GM12873 (cell line): ENCODE measurements around the gene SLC39A3.

Source experiments
- TF ChIP-seq, protein P1 (sequence below): IDR thresholded peaks from 2 replicates; pipeline ENCODE4 v1.5.1; 2012; ENCODE audit warnings: low read depth, mild to moderate bottlenecking, moderate library complexity, low read length, control low read depth; ENCODE audit not compliant: insufficient read depth; ENCODE audit errors: missing control alignments

Gene SLC39A3

DNA sequence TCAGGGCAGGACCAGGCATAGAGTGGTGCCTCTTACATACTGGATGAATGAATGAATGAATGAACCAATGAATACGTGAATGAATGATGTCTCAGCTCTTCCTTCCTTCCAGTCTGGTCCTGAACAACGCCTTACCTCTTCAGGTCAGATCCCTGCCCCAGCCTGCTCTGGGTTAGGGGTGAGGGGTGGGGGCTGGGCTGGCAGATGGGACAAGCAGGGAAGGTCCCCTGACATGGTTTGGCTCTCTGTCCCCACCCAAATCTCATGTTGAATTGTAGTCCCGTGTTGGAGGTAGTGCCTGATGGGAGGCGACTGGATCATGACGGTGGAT, 28.0 kb downstream of the SLC39A3 start:
- TF ChIP-seq, protein P1, sequence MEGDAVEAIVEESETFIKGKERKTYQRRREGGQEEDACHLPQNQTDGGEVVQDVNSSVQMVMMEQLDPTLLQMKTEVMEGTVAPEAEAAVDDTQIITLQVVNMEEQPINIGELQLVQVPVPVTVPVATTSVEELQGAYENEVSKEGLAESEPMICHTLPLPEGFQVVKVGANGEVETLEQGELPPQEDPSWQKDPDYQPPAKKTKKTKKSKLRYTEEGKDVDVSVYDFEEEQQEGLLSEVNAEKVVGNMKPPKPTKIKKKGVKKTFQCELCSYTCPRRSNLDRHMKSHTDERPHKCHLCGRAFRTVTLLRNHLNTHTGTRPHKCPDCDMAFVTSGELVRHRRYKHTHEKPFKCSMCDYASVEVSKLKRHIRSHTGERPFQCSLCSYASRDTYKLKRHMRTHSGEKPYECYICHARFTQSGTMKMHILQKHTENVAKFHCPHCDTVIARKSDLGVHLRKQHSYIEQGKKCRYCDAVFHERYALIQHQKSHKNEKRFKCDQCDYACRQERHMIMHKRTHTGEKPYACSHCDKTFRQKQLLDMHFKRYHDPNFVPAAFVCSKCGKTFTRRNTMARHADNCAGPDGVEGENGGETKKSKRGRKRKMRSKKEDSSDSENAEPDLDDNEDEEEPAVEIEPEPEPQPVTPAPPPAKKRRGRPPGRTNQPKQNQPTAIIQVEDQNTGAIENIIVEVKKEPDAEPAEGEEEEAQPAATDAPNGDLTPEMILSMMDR: no peak

DNA sequence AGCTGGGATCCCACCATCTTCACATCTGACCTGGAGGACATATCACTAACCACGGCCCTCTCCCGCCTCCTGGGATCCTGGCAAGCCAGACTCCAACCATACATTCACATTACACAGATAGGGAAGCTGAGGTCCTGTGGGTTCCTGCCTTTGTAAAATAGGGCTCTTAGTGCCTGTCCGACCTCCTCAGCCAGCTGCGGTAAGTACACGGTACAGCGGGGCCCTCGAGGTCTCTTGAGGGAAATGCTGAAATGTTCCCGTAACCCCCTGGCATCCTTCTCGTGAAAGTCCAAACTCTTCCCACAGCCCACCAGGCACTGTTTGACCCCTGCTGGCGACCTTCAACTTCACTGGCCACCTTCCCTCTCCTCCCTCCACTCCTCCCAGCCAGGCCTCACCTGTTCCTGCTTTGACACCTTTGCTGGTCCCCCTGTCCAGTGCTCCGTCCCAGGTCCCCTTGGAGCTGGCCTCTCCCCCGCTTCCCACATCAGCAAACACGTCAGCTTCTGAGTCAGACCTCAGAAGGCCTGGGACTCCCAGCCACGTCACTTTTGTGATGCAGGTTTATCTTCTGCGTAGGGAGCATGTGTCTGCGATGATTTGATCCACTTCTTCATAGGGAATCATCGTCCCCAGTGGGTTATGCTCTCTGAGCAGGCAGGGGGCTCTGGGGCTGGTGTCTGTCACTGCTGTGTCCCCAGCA, 28.5 kb downstream of the SLC39A3 start:
- TF ChIP-seq, protein P1: no peak

GRCh38 chr19:2706251-2706650, 33.6 kb downstream of the SLC39A3 start:
- TF ChIP-seq, protein P1: no peak

DNA sequence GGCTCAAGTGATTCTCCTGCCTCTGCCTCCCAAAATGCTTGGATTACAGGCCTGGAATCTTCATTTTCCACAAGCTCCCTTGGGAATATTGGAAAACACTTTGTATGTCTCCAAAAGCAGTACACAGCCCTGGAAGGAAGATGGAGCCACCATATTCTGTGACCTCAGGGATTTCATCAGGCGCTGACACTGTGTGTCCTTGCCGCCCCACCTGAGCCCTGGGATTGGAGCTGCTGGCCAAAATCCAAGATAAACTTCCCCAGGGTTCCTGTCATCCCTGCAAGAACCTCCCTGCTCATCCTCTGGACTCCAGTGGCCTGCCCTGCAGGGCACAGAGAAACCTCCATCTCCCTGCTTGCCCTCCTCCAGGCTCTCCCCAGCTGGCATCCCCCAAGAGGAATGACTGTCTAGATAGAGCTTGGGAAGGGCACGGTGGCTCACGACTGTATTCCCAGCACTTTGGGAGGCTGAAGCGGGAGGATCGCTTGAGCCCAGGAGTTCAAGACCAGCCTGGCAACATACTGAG, 36.1 kb downstream of the SLC39A3 start:
- TF ChIP-seq, protein P1: no peak

GRCh38 chr19:2703077-2703437, 36.8 kb downstream of the SLC39A3 start:
- TF ChIP-seq, protein P1: no peak

DNA sequence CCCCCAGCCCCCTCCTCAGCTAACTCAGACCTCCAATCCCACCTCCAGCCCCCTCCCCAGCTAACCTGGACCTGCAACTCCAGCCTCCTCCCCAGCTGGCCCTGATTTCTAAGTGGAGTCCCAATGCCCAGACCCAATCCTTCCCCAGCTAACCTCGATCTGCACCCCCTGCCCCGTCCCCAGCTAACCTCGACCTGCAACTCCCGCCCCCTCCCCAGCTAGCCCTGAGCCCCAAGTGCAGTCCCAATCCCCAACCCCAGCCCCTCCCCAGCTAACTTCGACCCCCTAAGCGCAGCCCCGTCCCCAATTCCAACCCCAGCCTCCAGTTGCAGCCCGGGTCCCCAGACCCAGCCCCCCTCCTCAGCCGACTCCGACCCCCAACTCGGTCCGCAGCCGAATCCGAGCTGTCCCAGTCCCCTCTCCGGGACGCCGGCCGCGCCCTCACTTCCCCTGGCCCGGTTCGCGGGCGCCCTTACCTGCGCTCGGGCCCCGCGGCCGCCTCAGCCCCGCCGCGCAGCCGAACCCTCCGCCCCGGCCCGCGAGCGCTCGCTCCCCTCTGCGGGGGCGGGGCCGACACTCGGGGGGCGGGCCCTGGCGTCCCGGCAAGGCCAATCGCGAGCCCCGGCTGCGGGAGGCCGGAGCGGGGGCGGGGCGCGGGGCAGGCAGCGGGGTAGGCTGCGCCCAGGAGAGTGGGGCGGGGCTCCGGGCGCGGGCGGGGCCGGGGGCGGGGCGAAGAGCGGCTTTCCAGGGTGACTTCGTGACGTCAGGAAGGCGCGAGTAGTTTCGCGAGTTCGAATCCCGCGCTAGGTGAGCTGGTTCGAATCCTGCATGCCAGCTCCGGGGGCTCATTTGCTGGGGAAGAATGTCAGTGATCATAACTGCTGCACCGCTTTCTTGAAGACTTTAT, 37.4 kb downstream of the SLC39A3 start, which contains the start of gene GNG7:
TSS of gene GNG7 (minus strand) at position 525 of the 907 bp plus-strand sequence. CDS start 182,006 bp downstream, outside the sequence.
- TF ChIP-seq, protein P1: no peak
